Measurements from ENCODE around the gene CMTM6.

GRCh38 chr3:32498992-32499391, 3.7 kb downstream of the CMTM6 start:
- TF ChIP-seq CTCF (IDR thresholded peaks at IDR 0.05) (no peak), POLR2A (IDR thresholded peaks at IDR 0.05) (no peak)

Measured in sigmoid colon (tissue), 3 donors.